Smooth muscle cell (in vitro differentiated cells): Measurements from ENCODE around the gene ERC1. TPM values are rescaled to one million over a fixed set of nuclear protein-coding genes. Genes with fewer than 3 reads are reported as not detected.

Experiments
- DNase-seq: peaks from one replicate; lab custom pipeline; 2025; ENCODE audit not compliant: unreplicated experiment; lab: John Stamatoyannopoulos, UW
- H2AFZ ChIP-seq: fragments of 200-600 bp; sonication (generic); 2 replicates; pipeline ENCODE4 v1.6.0; 2016; ENCODE audit warnings: antibody characterized with exemption, low read depth, mild to moderate bottlenecking
- H3F3A ChIP-seq: fragments of 200-600 bp; sonication (generic); 2 replicates; pipeline ENCODE4 v1.6.0; 2017; ENCODE audit warnings: antibody characterized with exemption, low read depth
- H3K27ac ChIP-seq: fragments of 200-600 bp; sonication (generic); 2 replicates; pipeline ENCODE4 v1.5.1; 2016; ENCODE audit warnings: low read depth, mild to moderate bottlenecking
- H3K27me3 ChIP-seq: fragments of 200-600 bp; sonication (generic); 2 replicates; pipeline ENCODE4 v1.6.1; 2016; ENCODE audit warnings: low read depth, mild to moderate bottlenecking
- H3K36me3 ChIP-seq: fragments of 200-600 bp; sonication (generic); 2 replicates; pipeline ENCODE4 v1.5.1; 2016; ENCODE audit warnings: low read depth
- H3K4me1 ChIP-seq: fragments of 200-600 bp; sonication (generic); 2 replicates; pipeline ENCODE4 v1.5.1; 2016; ENCODE audit warnings: low read depth
- H3K4me2 ChIP-seq: fragments of 200-600 bp; sonication (generic); 2 replicates; pipeline ENCODE4 v1.6.0; 2016; ENCODE audit warnings: mild to moderate bottlenecking
- H3K4me3 ChIP-seq: fragments of 200-600 bp; sonication (generic); 2 replicates; pipeline ENCODE4 v1.5.1; 2016; ENCODE audit warnings: mild to moderate bottlenecking
- H3K79me2 ChIP-seq: fragments of 200-600 bp; sonication (generic); 2 replicates; pipeline ENCODE4 v1.6.0; 2016; ENCODE audit warnings: low read depth, mild to moderate bottlenecking
- H3K9ac ChIP-seq: fragments of 200-600 bp; sonication (generic); 2 replicates; pipeline ENCODE4 v1.6.0; 2016; ENCODE audit warnings: low read depth
- H3K9me3 ChIP-seq: fragments of 200-600 bp; sonication (generic); replicated peaks from 2 replicates; pipeline ENCODE4 v1.5.1; 2016; ENCODE audit warnings: low read depth
- H4K20me1 ChIP-seq: fragments of 200-600 bp; sonication (generic); 2 replicates; pipeline ENCODE4 v1.6.0; 2016; ENCODE audit warnings: low read depth
- CTCF ChIP-seq: fragments of 200-600 bp; sonication (generic); IDR thresholded peaks from 2 replicates; pipeline ENCODE4 v1.5.1; 2017; ENCODE audit warnings: borderline replicate concordance, mild to moderate bottlenecking, antibody characterized with exemption; ENCODE audit not compliant: insufficient read depth, poor library complexity, severe bottlenecking
- WGBS: methylation state at CpG from one replicate; pipeline ENCODE4 v1.1.7; 2016; ENCODE audit warnings: low lambda C conversion rate; 5-methylcytosine and 5-hydroxymethylcytosine counted together
- polyA plus RNA-seq: library from polyadenylated mRNA; unstranded; fragments of >200 nt; fragmentation: Nextera tagmentation; extraction: Ambion mirVana; gene quantifications from 2 replicates; pipeline ENCODE4 v1.2.1, GENCODE V29; 2016
- total RNA-seq: library from RNA; depleted of rRNA; stranded (reverse); fragments of >200 nt; gene quantifications from 2 replicates; pipeline ENCODE4 v1.2.3, GENCODE V29; 2014

ERC1 gene
- total and polyA plus RNA-seq, 2 experiments from 2014 or later, result 13.8 to 17.6 TPM

DNA sequence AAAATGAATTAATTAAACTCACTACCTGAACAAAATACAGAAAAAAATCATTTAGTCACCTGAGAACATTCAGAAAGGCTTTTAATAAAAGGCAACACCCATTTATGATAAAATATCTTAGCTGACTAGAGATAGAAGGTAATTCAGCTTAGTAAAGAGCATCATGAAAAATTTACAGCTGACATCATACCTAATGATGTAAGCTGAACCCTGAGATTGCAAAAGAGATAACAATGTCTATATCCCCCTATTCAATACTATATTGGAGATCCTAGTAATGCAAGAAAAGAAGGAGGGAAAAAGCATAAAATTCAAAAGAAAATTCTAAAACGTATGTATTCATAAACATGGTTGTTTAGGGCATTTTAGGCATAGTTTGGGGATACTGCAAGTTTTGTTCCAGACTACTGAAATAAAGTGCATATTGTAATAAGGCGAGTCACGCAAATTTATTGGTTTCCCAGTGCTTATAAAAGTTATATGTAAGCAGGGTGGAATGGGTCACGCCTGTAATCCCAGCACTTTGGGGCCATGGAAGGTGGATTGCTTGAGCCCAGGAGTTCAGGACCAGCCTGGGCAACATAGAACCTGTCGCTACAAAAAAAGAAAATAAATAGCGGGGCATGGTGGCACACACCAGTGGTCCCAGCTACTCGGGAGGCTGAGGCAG lies 311.3 kb downstream of the ERC1 start:
- no peak overlapping the region for H3K27ac ChIP-seq
- no peak overlapping the region for H2AFZ ChIP-seq
- no peaks in the 10 kb centered on the region for H3K36me3 ChIP-seq
- no peaks in the 10 kb centered on the region for H3K9me3 ChIP-seq
- no peaks in the 10 kb centered on the region for H3F3A ChIP-seq
- no peak overlapping the region for H3K4me2 ChIP-seq
- H3K4me1 ChIP-seq, result no peaks in the 10 kb centered on the region
- no peaks in the 10 kb centered on the region for H4K20me1 ChIP-seq
- 97% methylated on average over 7 of the region's 7 CpGs for WGBS
- no peaks in the 10 kb centered on the region for H3K27me3 ChIP-seq
- TF ChIP-seq CTCF, result no peak
- H3K79me2 ChIP-seq, result no peaks in the 10 kb centered on the region
- DNase-seq, result no peak
- no peak overlapping the region for H3K4me3 ChIP-seq
- no peak overlapping the region for H3K9ac ChIP-seq

GRCh38 chr12:1305063-1305434 lies 314.0 kb downstream of the ERC1 start:
- DNase-seq, result no peak
- H3K9me3 ChIP-seq, result no peaks in the 10 kb centered on the region
- no peaks in the 10 kb centered on the region for H4K20me1 ChIP-seq
- H3K9ac ChIP-seq, result no peak overlapping the region
- H2AFZ ChIP-seq, result no peak overlapping the region
- H3K79me2 ChIP-seq, result no peaks in the 10 kb centered on the region
- H3F3A ChIP-seq, result no peaks in the 10 kb centered on the region
- no peaks in the 10 kb centered on the region for H3K27me3 ChIP-seq
- 73% methylated on average over 3 of the region's 3 CpGs for WGBS
- H3K36me3 ChIP-seq, result peaks cover 4% of the 10 kb centered on the region
- H3K4me2 ChIP-seq, result no peak overlapping the region
- no peak overlapping the region for H3K27ac ChIP-seq
- no peaks in the 10 kb centered on the region for H3K4me1 ChIP-seq
- H3K4me3 ChIP-seq, result no peak overlapping the region
- TF ChIP-seq CTCF, result no peak

DNA sequence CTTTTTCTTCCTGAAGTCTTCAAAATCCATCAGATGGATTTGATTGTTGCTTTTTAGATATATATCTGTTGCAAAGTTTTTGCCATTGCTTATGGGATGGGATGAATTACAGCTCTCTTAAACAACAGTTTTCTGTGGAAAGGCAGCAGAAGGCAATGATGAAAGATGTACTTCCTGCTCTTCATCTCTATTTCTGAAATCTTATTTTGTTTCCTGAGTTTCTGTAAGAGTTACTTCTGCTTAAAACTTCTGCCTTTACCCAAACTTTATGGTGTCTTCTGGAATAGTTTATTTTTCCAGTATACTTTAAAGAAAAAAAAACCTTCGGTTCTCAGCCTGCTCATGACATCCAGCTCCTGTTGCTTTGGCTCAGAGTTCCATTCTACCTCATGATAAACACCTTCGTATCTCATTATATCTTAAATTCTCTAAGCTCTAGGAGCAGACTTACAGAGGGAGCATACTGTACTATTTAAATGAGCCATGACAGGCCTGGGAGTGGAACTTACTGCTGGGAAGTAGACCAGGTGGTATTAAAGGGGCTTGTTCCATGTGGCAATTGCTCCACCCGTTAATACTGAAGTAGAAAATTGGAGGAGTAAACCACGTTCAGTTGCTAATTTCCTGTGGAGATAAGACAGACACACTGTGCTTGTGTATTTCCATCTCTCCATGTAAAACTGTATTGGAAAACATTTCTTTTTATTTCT lies 314.9 kb downstream of the ERC1 start:
- no peaks in the 10 kb centered on the region for H3K9me3 ChIP-seq
- no peaks in the 10 kb centered on the region for H3K4me1 ChIP-seq
- no peak overlapping the region for H3K4me3 ChIP-seq
- no peak for TF ChIP-seq CTCF
- no peaks in the 10 kb centered on the region for H4K20me1 ChIP-seq
- no peak overlapping the region for H3K4me2 ChIP-seq
- 62% methylated on average over 4 of the region's 4 CpGs for WGBS
- no peak for DNase-seq
- no peaks in the 10 kb centered on the region for H3F3A ChIP-seq
- H3K9ac ChIP-seq, result no peak overlapping the region
- H3K79me2 ChIP-seq, result no peaks in the 10 kb centered on the region
- peaks cover 4% of the 10 kb centered on the region for H3K36me3 ChIP-seq
- no peaks in the 10 kb centered on the region for H3K27me3 ChIP-seq
- no peak overlapping the region for H3K27ac ChIP-seq
- no peak overlapping the region for H2AFZ ChIP-seq
